Upper lobe of left lung (tissue), 4 donors: ENCODE measurements around the gene RFTN1.
A peak's percentile ranks its signal among the peaks of the same experiment; 100 is the strongest.

Source experiments
- EP300 ChIP-seq, 4 donors: sonication (generic); formaldehyde crosslinking; IDR thresholded peaks; one replicate each; pipeline ENCODE4 v1.5.1; 2017; ENCODE audit warnings: antibody characterized with exemption in 4 of 4, control low read depth in 2 of 4
- POLR2A ChIP-seq, 4 donors: fragments of 450-650 bp; IDR thresholded peaks; one replicate each; pipeline ENCODE4 v1.5.1; 2016 to 2017; ENCODE audit warnings: antibody characterized with exemption in 4 of 4, mild to moderate bottlenecking in 2 of 4
- TF ChIP-seq, protein P1 (sequence below), 6 experiments: fragments of 450-650 bp in 4 of 6; fragments of 200-600 bp in 2 of 6; sonication (generic) in 2 of 6; IDR thresholded peaks; one replicate each; pipeline ENCODE4 v1.5.1; 2016 to 2019; ENCODE audit warnings: antibody characterized with exemption in 6 of 6

DNA sequence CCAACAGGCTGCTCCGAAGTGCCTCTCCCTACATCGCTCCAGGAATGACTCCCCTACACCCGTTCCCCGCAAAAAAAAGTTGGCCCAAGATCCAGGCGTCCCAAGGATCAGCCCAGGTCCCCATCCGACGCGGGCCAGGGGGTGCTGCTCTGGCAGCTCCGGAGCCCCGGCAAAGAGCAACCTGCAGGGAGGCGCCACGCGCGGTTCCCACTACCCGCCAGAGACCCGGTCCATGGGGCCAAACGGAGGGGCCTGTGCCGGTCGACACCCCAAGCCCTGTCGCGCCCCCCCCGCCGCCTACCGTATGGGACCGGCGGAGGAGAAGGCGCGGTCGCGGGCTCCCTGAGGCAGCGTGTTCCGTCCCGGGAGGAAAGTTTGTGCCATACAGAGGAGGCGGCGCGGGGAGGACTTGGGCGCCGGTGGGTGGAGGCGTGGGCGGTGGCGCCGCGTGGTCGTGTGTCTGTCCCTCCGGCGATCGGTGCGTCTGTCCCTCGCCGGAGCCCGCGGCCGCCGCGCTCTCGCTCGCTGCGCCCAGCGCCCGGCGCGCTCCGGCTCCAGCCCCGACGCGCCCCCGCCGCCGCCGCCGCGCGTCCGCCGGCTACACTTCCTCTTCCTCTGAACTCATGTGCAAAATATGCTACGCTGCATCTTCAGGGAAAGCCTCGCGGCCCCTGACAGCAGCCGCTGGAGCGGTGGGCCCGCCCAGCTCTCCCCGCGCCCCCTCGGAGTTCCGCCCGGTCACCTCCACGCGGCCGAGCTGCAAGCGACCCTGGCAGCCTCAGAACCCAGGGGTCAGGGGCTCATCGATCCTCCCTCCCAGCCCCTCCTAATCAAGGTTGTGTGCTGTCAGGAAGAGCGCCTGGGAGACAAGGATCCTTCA lies at the start of gene RFTN1:
- TF ChIP-seq, protein P1, sequence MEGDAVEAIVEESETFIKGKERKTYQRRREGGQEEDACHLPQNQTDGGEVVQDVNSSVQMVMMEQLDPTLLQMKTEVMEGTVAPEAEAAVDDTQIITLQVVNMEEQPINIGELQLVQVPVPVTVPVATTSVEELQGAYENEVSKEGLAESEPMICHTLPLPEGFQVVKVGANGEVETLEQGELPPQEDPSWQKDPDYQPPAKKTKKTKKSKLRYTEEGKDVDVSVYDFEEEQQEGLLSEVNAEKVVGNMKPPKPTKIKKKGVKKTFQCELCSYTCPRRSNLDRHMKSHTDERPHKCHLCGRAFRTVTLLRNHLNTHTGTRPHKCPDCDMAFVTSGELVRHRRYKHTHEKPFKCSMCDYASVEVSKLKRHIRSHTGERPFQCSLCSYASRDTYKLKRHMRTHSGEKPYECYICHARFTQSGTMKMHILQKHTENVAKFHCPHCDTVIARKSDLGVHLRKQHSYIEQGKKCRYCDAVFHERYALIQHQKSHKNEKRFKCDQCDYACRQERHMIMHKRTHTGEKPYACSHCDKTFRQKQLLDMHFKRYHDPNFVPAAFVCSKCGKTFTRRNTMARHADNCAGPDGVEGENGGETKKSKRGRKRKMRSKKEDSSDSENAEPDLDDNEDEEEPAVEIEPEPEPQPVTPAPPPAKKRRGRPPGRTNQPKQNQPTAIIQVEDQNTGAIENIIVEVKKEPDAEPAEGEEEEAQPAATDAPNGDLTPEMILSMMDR (IDR thresholded peaks at IDR 0.05), result no peak
- TF ChIP-seq EP300 (IDR thresholded peaks at IDR 0.05) (no peak), POLR2A (IDR thresholded peaks at IDR 0.05) (peak in 2 of 4 donors; percentile 44 to 48)
